ENCODE data around the gene COL5A1.
"Not testable (repeated sequence)": the region's sequence is repeated elsewhere in the genome, so short reads cannot be mapped to it uniquely, and the experiment has no call there.

The COL5A1 gene

GRCh38 chr9:134694714-134695113 is 53.1 kb downstream of the COL5A1 start:
- H3K36me3 ChIP-seq (ENCODE audit: insufficient read depth, low read length), result peaks cover 50% of the 10 kb centered on the region
- H3K9me3 ChIP-seq (replicated peaks; ENCODE audit: low read length), result no peaks in the 10 kb centered on the region
- no peak overlapping the region for H3K9ac ChIP-seq (ENCODE audit: low read depth, low read length)
- H3K27me3 ChIP-seq (ENCODE audit: control insufficient read depth, insufficient read depth, low read length), result no peaks in the 10 kb centered on the region
- no peak overlapping the region for H3K4me3 ChIP-seq (ENCODE audit: low read length)
- peaks cover 14% of the 10 kb centered on the region for H3K4me1 ChIP-seq (ENCODE audit: control insufficient read depth, insufficient read depth, low read length)
- H3K4me2 ChIP-seq (ENCODE audit: low read length), result no peak overlapping the region

- H3K9ac ChIP-seq (ENCODE audit: low read depth, low read length), result no peak overlapping the region
- peaks cover 50% of the 10 kb centered on the region for H3K36me3 ChIP-seq (ENCODE audit: insufficient read depth, low read length)
- H3K9me3 ChIP-seq (replicated peaks; ENCODE audit: low read length), result no peaks in the 10 kb centered on the region
Observed at GRCh38 chr9:134695144-134695543, 53.5 kb downstream of the COL5A1 start.

GRCh38 chr9:134696433-134696832 is 54.8 kb downstream of the COL5A1 start:
- Histone ChIP-seq H3K9me3 (replicated peaks; ENCODE audit: low read length) (no peaks in the 10 kb centered on the region), H3K27me3 (ENCODE audit: control insufficient read depth, insufficient read depth, low read length) (no peaks in the 10 kb centered on the region), H3K4me2 (ENCODE audit: low read length) (no peak overlapping the region), H3K9ac (ENCODE audit: low read depth, low read length) (no peak overlapping the region), H3K36me3 (ENCODE audit: insufficient read depth, low read length) (peaks cover 54% of the 10 kb centered on the region), H3K4me1 (ENCODE audit: control insufficient read depth, insufficient read depth, low read length) (peaks cover 9% of the 10 kb centered on the region), H3K4me3 (ENCODE audit: low read length) (no peak overlapping the region)

More at GRCh38 chr9:134695144-134695543, 53.5 kb downstream of the COL5A1 start:
- H3K27me3 ChIP-seq (ENCODE audit: control insufficient read depth, insufficient read depth, low read length), result no peaks in the 10 kb centered on the region
- no peak overlapping the region for H3K4me3 ChIP-seq (ENCODE audit: low read length)
- no peak overlapping the region for H3K4me2 ChIP-seq (ENCODE audit: low read length)
- peaks cover 10% of the 10 kb centered on the region for H3K4me1 ChIP-seq (ENCODE audit: control insufficient read depth, insufficient read depth, low read length)

DNA sequence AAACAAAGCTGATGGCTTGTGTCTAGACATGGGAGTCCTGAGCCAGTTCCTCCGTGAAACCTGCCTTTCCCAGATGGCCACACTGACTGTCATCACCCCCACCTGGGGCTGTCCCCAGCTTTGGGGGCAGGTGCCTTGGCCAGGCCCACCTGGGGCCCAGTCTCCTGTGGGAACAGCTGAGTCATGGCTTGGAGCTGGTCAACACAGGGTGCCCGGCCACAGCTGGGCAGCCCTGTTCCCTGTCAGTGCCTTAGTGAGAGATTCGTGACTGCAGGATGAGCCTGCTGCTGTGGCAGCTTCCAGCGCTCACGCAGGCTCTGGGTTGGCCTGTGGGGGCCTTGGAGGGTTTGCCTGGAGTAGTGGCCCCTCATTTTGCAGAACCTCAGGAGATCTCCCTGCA is 56.5 kb downstream of the COL5A1 start:
- peaks cover 9% of the 10 kb centered on the region for H3K4me1 ChIP-seq (ENCODE audit: control insufficient read depth, insufficient read depth, low read length)
- no peaks in the 10 kb centered on the region for H3K9me3 ChIP-seq (replicated peaks; ENCODE audit: low read length)
- H3K4me3 ChIP-seq (ENCODE audit: low read length), result no peak overlapping the region
- H3K27me3 ChIP-seq (ENCODE audit: control insufficient read depth, insufficient read depth, low read length), result no peaks in the 10 kb centered on the region
- H3K36me3 ChIP-seq (ENCODE audit: insufficient read depth, low read length), result peaks cover 56% of the 10 kb centered on the region
- no peak overlapping the region for H3K4me2 ChIP-seq (ENCODE audit: low read length)
- no peak overlapping the region for H3K9ac ChIP-seq (ENCODE audit: low read depth, low read length)

DNA sequence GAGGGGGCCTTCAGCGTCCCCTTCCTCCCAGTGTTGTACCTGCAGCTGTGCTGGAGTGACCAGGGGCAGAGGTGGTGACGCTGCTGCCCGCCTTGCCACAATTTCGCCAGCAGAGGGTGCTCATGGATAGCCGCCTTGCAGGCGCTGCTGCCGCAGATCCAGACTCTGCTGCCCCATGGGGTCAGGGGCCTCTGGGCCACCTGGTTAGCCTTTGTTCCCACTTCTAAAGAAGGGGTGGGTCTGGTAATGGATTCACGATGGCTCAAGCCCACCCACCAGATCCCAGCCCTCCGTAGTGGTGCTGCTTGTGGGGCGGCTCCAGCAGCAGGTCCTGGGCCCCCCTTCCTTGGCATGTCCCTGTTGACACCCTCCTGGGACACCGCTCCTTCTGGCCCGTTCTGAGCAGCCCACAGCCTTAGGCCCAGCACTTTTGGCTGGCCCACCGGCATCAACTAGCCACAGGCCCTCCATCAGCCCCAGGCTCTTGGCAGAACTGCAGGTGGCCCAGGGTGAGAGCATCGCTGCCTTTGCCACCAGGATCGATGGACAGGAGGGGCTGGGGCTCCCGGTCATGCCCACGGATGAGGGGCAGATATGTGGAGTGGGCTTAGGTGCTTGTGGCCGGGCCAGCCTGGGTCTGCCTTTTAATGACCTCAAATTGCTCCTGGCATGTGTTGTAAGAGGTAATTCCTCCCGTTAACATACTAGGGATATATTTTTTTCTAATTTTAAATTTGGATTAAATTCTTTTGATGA is 57.2 kb downstream of the COL5A1 start:
- no peak overlapping the region for H3K4me3 ChIP-seq (ENCODE audit: low read length)
- H3K4me2 ChIP-seq (ENCODE audit: low read length), result no peak overlapping the region

DNA sequence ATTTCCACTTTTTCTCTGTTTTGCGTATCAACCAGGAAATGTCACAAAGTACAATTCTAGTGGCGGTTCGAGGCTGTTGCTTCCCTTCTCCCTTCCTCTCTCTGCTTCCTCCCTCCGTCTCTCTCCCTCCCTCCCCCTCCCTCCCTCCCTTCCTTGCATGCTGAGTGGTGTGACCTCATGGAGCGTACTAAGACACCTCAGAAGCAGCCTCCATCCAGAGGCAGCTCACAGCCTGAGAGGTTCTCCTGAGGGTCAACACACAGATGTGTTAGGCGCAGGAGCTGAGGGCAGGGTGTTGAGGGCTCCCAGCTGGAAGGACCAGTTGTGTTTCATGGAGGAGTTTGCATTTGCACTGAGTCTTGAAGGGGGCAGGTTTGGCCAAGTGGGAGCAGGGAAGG is 57.7 kb downstream of the COL5A1 start:
- Histone ChIP-seq H3K36me3 (ENCODE audit: insufficient read depth, low read length) (peaks cover 52% of the 10 kb centered on the region), H3K4me3 (ENCODE audit: low read length) (no peak overlapping the region)

More for the DNA sequence above, 57.2 kb downstream of the COL5A1 start:
- no peak overlapping the region for H3K9ac ChIP-seq (ENCODE audit: low read depth, low read length)
- H3K9me3 ChIP-seq (replicated peaks; ENCODE audit: low read length), result no peaks in the 10 kb centered on the region
- H3K4me1 ChIP-seq (ENCODE audit: control insufficient read depth, insufficient read depth, low read length), result peaks cover 9% of the 10 kb centered on the region
- no peaks in the 10 kb centered on the region for H3K27me3 ChIP-seq (ENCODE audit: control insufficient read depth, insufficient read depth, low read length)
- peaks cover 53% of the 10 kb centered on the region for H3K36me3 ChIP-seq (ENCODE audit: insufficient read depth, low read length)

GRCh38 chr9:134700636-134701350 is 59.2 kb downstream of the COL5A1 start:
- Histone ChIP-seq H3K4me3 (ENCODE audit: low read length) (no peak overlapping the region), H3K36me3 (ENCODE audit: insufficient read depth, low read length) (peaks cover 65% of the 10 kb centered on the region), H3K4me1 (ENCODE audit: control insufficient read depth, insufficient read depth, low read length) (peaks cover 13% of the 10 kb centered on the region)

More for the DNA sequence above, 57.7 kb downstream of the COL5A1 start:
- Histone ChIP-seq H3K9ac (ENCODE audit: low read depth, low read length) (no peak overlapping the region), H3K27me3 (ENCODE audit: control insufficient read depth, insufficient read depth, low read length) (no peaks in the 10 kb centered on the region), H3K4me2 (ENCODE audit: low read length) (no peak overlapping the region), H3K9me3 (replicated peaks; ENCODE audit: low read length) (no peaks in the 10 kb centered on the region), H3K4me1 (ENCODE audit: control insufficient read depth, insufficient read depth, low read length) (peaks cover 11% of the 10 kb centered on the region)

GRCh38 chr9:134701581-134702259 is 60.1 kb downstream of the COL5A1 start:
- Histone ChIP-seq H3K36me3 (ENCODE audit: insufficient read depth, low read length) (peaks cover 75% of the 10 kb centered on the region), H3K27me3 (ENCODE audit: control insufficient read depth, insufficient read depth, low read length) (no peaks in the 10 kb centered on the region), H3K4me3 (ENCODE audit: low read length) (no peak overlapping the region), H3K9me3 (replicated peaks; ENCODE audit: low read length) (no peaks in the 10 kb centered on the region), H3K9ac (ENCODE audit: low read depth, low read length) (no peak overlapping the region), H3K4me1 (ENCODE audit: control insufficient read depth, insufficient read depth, low read length) (peaks cover 23% of the 10 kb centered on the region), H3K4me2 (ENCODE audit: low read length) (no peak overlapping the region)

More at GRCh38 chr9:134700636-134701350, 59.2 kb downstream of the COL5A1 start:
- no peak overlapping the region for H3K9ac ChIP-seq (ENCODE audit: low read depth, low read length)
- H3K9me3 ChIP-seq (replicated peaks; ENCODE audit: low read length), result no peaks in the 10 kb centered on the region
- no peaks in the 10 kb centered on the region for H3K27me3 ChIP-seq (ENCODE audit: control insufficient read depth, insufficient read depth, low read length)
- no peak overlapping the region for H3K4me2 ChIP-seq (ENCODE audit: low read length)

DNA sequence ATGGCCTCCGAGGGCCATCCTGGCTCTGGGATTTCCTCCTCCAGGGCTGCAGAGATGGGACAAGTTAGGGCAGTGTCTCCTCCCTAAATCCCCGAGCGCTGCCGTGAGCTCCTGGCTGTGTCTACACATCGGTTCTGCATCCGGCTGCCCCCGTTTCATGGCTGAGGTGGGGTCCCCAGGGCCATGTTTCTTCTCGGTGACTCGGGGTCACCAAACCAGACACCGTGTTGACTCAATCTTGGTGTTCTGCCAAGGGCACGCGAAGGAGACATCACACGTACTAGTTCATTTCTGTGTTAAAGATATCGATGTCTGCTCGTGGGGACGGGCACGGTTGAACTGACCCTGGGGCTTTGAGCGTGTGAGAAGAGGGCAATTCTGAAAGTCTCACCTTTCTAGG is 60.7 kb downstream of the COL5A1 start:
- Histone ChIP-seq H3K9ac (ENCODE audit: low read depth, low read length) (no peak overlapping the region), H3K4me1 (ENCODE audit: control insufficient read depth, insufficient read depth, low read length) (peaks cover 28% of the 10 kb centered on the region), H3K4me3 (ENCODE audit: low read length) (no peak overlapping the region), H3K9me3 (replicated peaks; ENCODE audit: low read length) (no peaks in the 10 kb centered on the region), H3K27me3 (ENCODE audit: control insufficient read depth, insufficient read depth, low read length) (no peaks in the 10 kb centered on the region), H3K4me2 (ENCODE audit: low read length) (no peak overlapping the region), H3K36me3 (ENCODE audit: insufficient read depth, low read length) (peaks cover 74% of the 10 kb centered on the region)

- peaks cover 25% of the 10 kb centered on the region for H3K4me1 ChIP-seq (ENCODE audit: control insufficient read depth, insufficient read depth, low read length)
- H3K9ac ChIP-seq (ENCODE audit: low read depth, low read length); H3K27me3 ChIP-seq (ENCODE audit: control insufficient read depth, insufficient read depth, low read length); H3K4me2 ChIP-seq (ENCODE audit: low read length); H3K4me3 ChIP-seq (ENCODE audit: low read length); H3K9me3 ChIP-seq (replicated peaks; ENCODE audit: low read length): not testable (repeated sequence)
- peaks cover 82% of the 10 kb centered on the region for H3K36me3 ChIP-seq (ENCODE audit: insufficient read depth, low read length)
Observed at GRCh38 chr9:134703730-134704114, 62.1 kb downstream of the COL5A1 start.

DNA sequence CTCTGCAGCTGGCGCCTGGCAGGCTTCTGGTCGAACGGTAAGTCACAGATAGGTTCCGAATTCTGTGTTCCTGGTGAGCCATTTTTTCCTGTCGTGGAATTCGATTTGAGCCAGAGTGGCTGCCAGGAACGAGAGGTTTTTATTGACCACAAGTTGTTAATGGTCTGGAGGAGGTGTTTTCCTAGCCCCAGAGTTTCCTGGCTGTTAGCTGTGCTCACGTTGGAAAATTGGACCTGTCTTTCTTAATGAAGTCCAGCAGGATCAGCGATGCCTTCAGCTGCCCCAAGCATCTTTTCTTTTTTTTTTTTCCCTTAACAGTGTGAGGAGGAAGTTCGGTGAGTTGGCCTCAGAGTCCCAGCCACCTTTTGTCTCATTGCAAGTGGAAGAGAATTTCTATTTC is 62.9 kb downstream of the COL5A1 start:
- H3K9me3 ChIP-seq (replicated peaks; ENCODE audit: low read length), result no peaks in the 10 kb centered on the region
- H3K36me3 ChIP-seq (ENCODE audit: insufficient read depth, low read length), result peaks cover 89% of the 10 kb centered on the region
- no peak overlapping the region for H3K9ac ChIP-seq (ENCODE audit: low read depth, low read length)
- H3K4me1 ChIP-seq (ENCODE audit: control insufficient read depth, insufficient read depth, low read length), result peaks cover 22% of the 10 kb centered on the region
- no peak overlapping the region for H3K4me2 ChIP-seq (ENCODE audit: low read length)
- H3K27me3 ChIP-seq (ENCODE audit: control insufficient read depth, insufficient read depth, low read length), result no peaks in the 10 kb centered on the region
- H3K4me3 ChIP-seq (ENCODE audit: low read length), result no peak overlapping the region

Measured in skeletal muscle satellite cell (primary cell).